HCT116 (cell line): ENCODE measurements around the gene RIPOR2. TPM values are rescaled to one million over a fixed set of nuclear protein-coding genes. Genes with fewer than 3 reads are reported as not detected.

Experiments
- ATAC-seq: fragments of 200-7000 bp; cut with Tn5 transposase; 2 replicates; pipeline ENCODE4 v1.9.1; 2020; ENCODE audit warnings: mild to moderate bottlenecking, moderate library complexity
- BruUV-seq: library from RNA; stranded (reverse); fragments of 400-500 nt; replicated peaks from 2 replicates; lab custom pipeline; 2021; lab: Mats Ljungman, UMichigan
- CTCF ChIA-PET: fragments of 300-600 bp; sonication (Branson Sonifier 250); formaldehyde crosslinking; loops from one replicate; lab custom pipeline; 2021; ENCODE audit warnings: antibody characterized with exemption; lab: Charles Lee
- POLR2A ChIA-PET: fragments of 300-600, 350-600 bp; sonication (Branson Sonifier 250); formaldehyde crosslinking; loops from one replicate; lab custom pipeline; 2021; ENCODE audit warnings: antibody characterized with exemption; lab: Charles Lee
- RAD21 ChIA-PET, 2 experiments: fragments of 300-600 bp; sonication (Branson Sonifier 250); formaldehyde crosslinking; loops; one replicate each; lab custom pipeline; 2023; ENCODE audit warnings: low total read pairs in 2 of 2; ENCODE audit not compliant: uncharacterized antibody in 2 of 2, unreplicated experiment in 2 of 2, low non-redundant PET in 1 of 2; lab: Charles Lee
- DNase-seq: peaks from one replicate; pipeline ENCODE4 v3.0.0-alpha.2; 2010; ENCODE audit warnings: low read depth, low spot score
- H2AFZ ChIP-seq: fragments of 200-600 bp; shearing (Covaris generic), sonication (generic); 2 replicates; pipeline ENCODE4 v1.6.1; 2017; ENCODE audit warnings: low read depth, mixed run types, mixed read lengths, antibody characterized with exemption, low read length; ENCODE audit not compliant: poor library complexity, severe bottlenecking
- H3K27ac ChIP-seq: 2 replicates; pipeline ENCODE4 v1.5.1; 2012; ENCODE audit warnings: low read depth, low read length
- H3K27me3 ChIP-seq: fragments of 200-600 bp; sonication (generic); 2 replicates; pipeline ENCODE4 v1.6.1; 2016; ENCODE audit warnings: mixed run types, low read length, mixed read lengths; ENCODE audit not compliant: insufficient read depth
- H3K36me3 ChIP-seq, 2 experiments: fragments of 200-500 bp in 1 of 2; fragments of 200-600 bp in 1 of 2; sonication (Bioruptor generic) in 1 of 2; sonication (generic) in 1 of 2; 2 replicates each; pipeline versions ENCODE4 v1.5.1 to v1.6.1; 2014 to 2016; ENCODE audit warnings: low read length in 2 of 2, inconsistent platforms in 1 of 2, mixed read lengths in 1 of 2, mixed run types in 1 of 2; ENCODE audit not compliant: insufficient read depth in 2 of 2, control insufficient read depth in 1 of 2
- H3K4me1 ChIP-seq, 2 experiments: fragments of 200-600 bp in 1 of 2; sonication (generic) in 1 of 2; 2 replicates each; pipeline versions ENCODE4 v1.5.1 to v1.6.1; 2012 to 2017; ENCODE audit warnings: low read length in 2 of 2, inconsistent platforms in 1 of 2, mild to moderate bottlenecking in 1 of 2, mixed read lengths in 1 of 2, mixed run types in 1 of 2, moderate library complexity in 1 of 2; ENCODE audit not compliant: insufficient read depth in 2 of 2, control insufficient read depth in 1 of 2
- H3K4me2 ChIP-seq: fragments of 200-600 bp; sonication (generic); 2 replicates; pipeline ENCODE4 v1.6.1; 2017; ENCODE audit warnings: mixed run types, low read length, mixed read lengths
- H3K4me3 ChIP-seq, 2 experiments: fragments of 200-600 bp in 1 of 2; sonication (generic) in 1 of 2; replicated peaks in 1 of 2; 2 replicates each; pipeline ENCODE4 v1.5.1; 2011 to 2016; ENCODE audit warnings: low read length in 2 of 2, control low read depth in 1 of 2, low read depth in 1 of 2, mild to moderate bottlenecking in 1 of 2, mixed read lengths in 1 of 2, mixed run types in 1 of 2
- H3K79me2 ChIP-seq: fragments of 200-600 bp; sonication (generic); 2 replicates; pipeline ENCODE4 v1.6.1; 2017; ENCODE audit warnings: mild to moderate bottlenecking, mixed run types, low read length, moderate library complexity, mixed read lengths; ENCODE audit not compliant: insufficient read depth
- H3K9ac ChIP-seq: fragments of 200-600 bp; sonication (generic); 2 replicates; pipeline ENCODE4 v1.6.1; 2016; ENCODE audit warnings: low read length, mixed read lengths
- H3K9me2 ChIP-seq: fragments of 200-600 bp; sonication (generic), shearing (Covaris generic); 2 replicates; pipeline ENCODE4 v1.6.1; 2017; ENCODE audit warnings: mixed run types, mild to moderate bottlenecking, moderate library complexity; ENCODE audit not compliant: insufficient read depth
- H3K9me3 ChIP-seq, 2 experiments: fragments of 200-500 bp in 1 of 2; fragments of 200-600 bp in 1 of 2; sonication (Bioruptor generic) in 1 of 2; sonication (generic) in 1 of 2; 2 replicates each; pipeline ENCODE4 v1.6.1; 2014 to 2017; ENCODE audit warnings: low read length in 2 of 2, mixed read lengths in 2 of 2, inconsistent platforms in 1 of 2, low read depth in 1 of 2, mild to moderate bottlenecking in 1 of 2, mixed run types in 1 of 2, moderate library complexity in 1 of 2; ENCODE audit not compliant: control insufficient read depth in 1 of 2, insufficient read depth in 1 of 2
- H4K20me1 ChIP-seq: fragments of 200-600 bp; sonication (generic), shearing (Covaris generic); 2 replicates; pipeline ENCODE4 v1.6.1; 2017; ENCODE audit warnings: mixed run types, mild to moderate bottlenecking, moderate library complexity; ENCODE audit not compliant: insufficient read depth
- ATF3 ChIP-seq: IDR thresholded peaks from 2 replicates; pipeline ENCODE4 v1.6.1; 2012
- CEBPB ChIP-seq: IDR thresholded peaks from 2 replicates; pipeline ENCODE4 v1.6.1; 2012; ENCODE audit warnings: low read depth
- CTCF ChIP-seq, 3 experiments: fragments of 200-600 bp in 1 of 3; sonication (generic) in 1 of 3; IDR thresholded peaks in 2 of 3; conservative IDR thresholded peaks in 1 of 3; 2 replicates each; pipeline ENCODE4 v1.5.1; 2012 to 2017; ENCODE audit warnings: low read depth in 2 of 3, low read length in 2 of 3, antibody characterized with exemption in 1 of 3, borderline replicate concordance in 1 of 3, control low read depth in 1 of 3, mild to moderate bottlenecking in 1 of 3, mixed read lengths in 1 of 3, mixed run types in 1 of 3, moderate library complexity in 1 of 3; ENCODE audit not compliant: insufficient read depth in 1 of 3
- EGR1 ChIP-seq: IDR thresholded peaks from 2 replicates; pipeline ENCODE4 v1.6.1; 2012; ENCODE audit warnings: low read depth
- ELF1 ChIP-seq: IDR thresholded peaks from 2 replicates; pipeline ENCODE4 v1.6.1; 2012; ENCODE audit warnings: low read depth, borderline replicate concordance
- JUND ChIP-seq: IDR thresholded peaks from 2 replicates; pipeline ENCODE4 v1.6.1; 2012
- POLR2A ChIP-seq: IDR thresholded peaks from 2 replicates; pipeline ENCODE4 v1.7.0; 2011; ENCODE audit warnings: borderline replicate concordance; ENCODE audit not compliant: insufficient read depth, insufficient read length; ENCODE audit errors: extremely low read depth
- POLR2AphosphoS5 ChIP-seq: IDR thresholded peaks from 2 replicates; pipeline ENCODE4 v1.6.1; 2011; ENCODE audit warnings: mild to moderate bottlenecking, low read depth, low read length, moderate library complexity
- RAD21 ChIP-seq: IDR thresholded peaks from 2 replicates; pipeline ENCODE4 v1.6.1; 2012; ENCODE audit warnings: low read depth, mild to moderate bottlenecking
- SIN3A ChIP-seq: IDR thresholded peaks from 2 replicates; pipeline ENCODE4 v1.6.1; 2012; ENCODE audit warnings: low read depth
- SP1 ChIP-seq: IDR thresholded peaks from 2 replicates; pipeline ENCODE4 v1.6.1; 2012; ENCODE audit warnings: low read depth
- TCF7L2 ChIP-seq: IDR thresholded peaks from 2 replicates; pipeline ENCODE4 v1.7.0; 2011; ENCODE audit warnings: borderline replicate concordance, inconsistent platforms; ENCODE audit not compliant: insufficient read depth, insufficient read length; ENCODE audit errors: extremely low read depth
- ZBTB33 ChIP-seq: IDR thresholded peaks from 2 replicates; pipeline ENCODE4 v1.6.1; 2011; ENCODE audit warnings: mild to moderate bottlenecking, low read length, moderate library complexity; ENCODE audit not compliant: insufficient replicate concordance; ENCODE audit errors: extremely low read depth
- ZFX ChIP-seq: fragments of 450-650 bp; IDR thresholded peaks from 2 replicates; pipeline ENCODE4 v1.6.1; 2017
- ZNF274 ChIP-seq: fragments of 200-500 bp; sonication (Bioruptor generic); IDR thresholded peaks from 2 replicates; pipeline ENCODE4 v1.6.1; 2014; ENCODE audit warnings: mild to moderate bottlenecking, low read depth, low read length, inconsistent platforms
- intact Hi-C: fragments of 100-400 bp; cut with micrococcal nuclease; formaldehyde crosslinking; loops from 2 replicates; pipeline ENCODE4 v1.10.0; 2022
- total RNA-seq: library from RNA; stranded (reverse); gene quantifications from one replicate; pipeline ENCODE4 v1.2.1, GENCODE V29; 2021; ENCODE audit not compliant: unreplicated experiment

Gene RIPOR2
- total RNA-seq, 1 experiment from 2014 or later: 0.44 TPM

GRCh38 chr6:24822696-24823095 lies 113.1 kb downstream of the RIPOR2 start:
- no peaks in the 10 kb centered on the region for H3K79me2 ChIP-seq
- H3K4me3 ChIP-seq: no peak overlapping the region
- no peaks in the 10 kb centered on the region for H3K36me3 ChIP-seq
- H2AFZ ChIP-seq: no peak overlapping the region
- H3K9me3 ChIP-seq: no peaks in the 10 kb centered on the region
- CTCF ChIA-PET: no interaction called here
- POLR2A ChIA-PET: no interaction called here
- H3K27ac ChIP-seq: no peak overlapping the region
- RAD21 ChIA-PET: no interaction called here
- BruUV-seq: no TSS peak
- no peak for ATAC-seq
- H3K4me1 ChIP-seq: no peaks in the 10 kb centered on the region
- H3K4me2 ChIP-seq: no peak overlapping the region
- no peaks in the 10 kb centered on the region for H3K9me2 ChIP-seq
- no peaks in the 10 kb centered on the region for H3K27me3 ChIP-seq
- no peak overlapping the region for H3K9ac ChIP-seq
- no peak for DNase-seq
- no peaks in the 10 kb centered on the region for H4K20me1 ChIP-seq
- no peak for TF ChIP-seq CEBPB
- no peak for TF ChIP-seq JUND
- TF ChIP-seq TCF7L2: no peak
- no peak for TF ChIP-seq ZBTB33
- TF ChIP-seq ELF1: no peak
- TF ChIP-seq ATF3: no peak
- TF ChIP-seq SIN3A: no peak
- no peak for TF ChIP-seq SP1
- TF ChIP-seq CTCF (IDR thresholded peaks at IDR 0.05 in 2 of 3, conservative IDR thresholded peaks at IDR 0.05 in 1 of 3; ENCODE audit: borderline replicate concordance in 1 of 3, insufficient read depth in 1 of 3, low read depth in 2 of 3, low read length in 2 of 3): no peak
- no peak for TF ChIP-seq ZNF274
- TF ChIP-seq POLR2AphosphoS5: no peak
- no peak for TF ChIP-seq ZFX
- no peak for TF ChIP-seq EGR1
- no peak for TF ChIP-seq POLR2A
- no peak for TF ChIP-seq RAD21
- intact Hi-C loops: no loop called here
